Measurements from ENCODE around the gene WASHC2A.
"Not testable (repeated sequence)": the region's sequence is repeated elsewhere in the genome, so short reads cannot be mapped to it uniquely, and the experiment has no call there.

DNA sequence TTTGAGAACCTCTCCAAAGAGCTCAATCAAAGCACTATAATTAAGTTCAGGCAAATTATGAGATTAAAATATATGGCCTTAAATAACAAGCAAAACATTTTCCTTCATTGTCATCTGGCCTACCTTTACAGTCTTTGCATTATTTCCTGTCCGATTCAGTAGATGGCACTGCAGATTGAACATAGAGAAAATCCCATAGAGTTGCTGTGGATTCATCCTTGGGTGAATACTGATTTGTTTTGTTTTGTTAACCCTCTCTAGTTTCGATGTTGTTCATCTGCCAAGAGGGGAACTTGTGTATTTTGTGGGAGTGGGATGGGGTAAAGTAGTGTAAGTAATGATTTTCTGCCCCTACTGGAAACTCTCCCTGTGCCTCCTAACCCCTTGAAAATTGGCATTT lies 97.3 kb downstream of the WASHC2A start:
- TF ChIP-seq, protein P1, sequence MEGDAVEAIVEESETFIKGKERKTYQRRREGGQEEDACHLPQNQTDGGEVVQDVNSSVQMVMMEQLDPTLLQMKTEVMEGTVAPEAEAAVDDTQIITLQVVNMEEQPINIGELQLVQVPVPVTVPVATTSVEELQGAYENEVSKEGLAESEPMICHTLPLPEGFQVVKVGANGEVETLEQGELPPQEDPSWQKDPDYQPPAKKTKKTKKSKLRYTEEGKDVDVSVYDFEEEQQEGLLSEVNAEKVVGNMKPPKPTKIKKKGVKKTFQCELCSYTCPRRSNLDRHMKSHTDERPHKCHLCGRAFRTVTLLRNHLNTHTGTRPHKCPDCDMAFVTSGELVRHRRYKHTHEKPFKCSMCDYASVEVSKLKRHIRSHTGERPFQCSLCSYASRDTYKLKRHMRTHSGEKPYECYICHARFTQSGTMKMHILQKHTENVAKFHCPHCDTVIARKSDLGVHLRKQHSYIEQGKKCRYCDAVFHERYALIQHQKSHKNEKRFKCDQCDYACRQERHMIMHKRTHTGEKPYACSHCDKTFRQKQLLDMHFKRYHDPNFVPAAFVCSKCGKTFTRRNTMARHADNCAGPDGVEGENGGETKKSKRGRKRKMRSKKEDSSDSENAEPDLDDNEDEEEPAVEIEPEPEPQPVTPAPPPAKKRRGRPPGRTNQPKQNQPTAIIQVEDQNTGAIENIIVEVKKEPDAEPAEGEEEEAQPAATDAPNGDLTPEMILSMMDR (conservative IDR thresholded peaks at IDR 0.05; ENCODE audit: low read depth, low read length), result not testable (repeated sequence)
- TF ChIP-seq RAD21 (IDR thresholded peaks at IDR 0.05; ENCODE audit: low read length); POLR2A (IDR thresholded peaks at IDR 0.05; ENCODE audit: low read depth, low read length); CEBPB (IDR thresholded peaks at IDR 0.05; ENCODE audit: low read depth, low read length); BHLHE40 (IDR thresholded peaks at IDR 0.05; ENCODE audit: low read depth, low read length); MXI1 (IDR thresholded peaks at IDR 0.05; ENCODE audit: borderline replicate concordance, low read depth, low read length); MAFK (IDR thresholded peaks at IDR 0.05; ENCODE audit: low read depth, low read length); RCOR1 (IDR thresholded peaks at IDR 0.05; ENCODE audit: insufficient replicate concordance, low read length); RFX5 (IDR thresholded peaks at IDR 0.05; ENCODE audit: low read depth, low read length); NFE2L2 (IDR thresholded peaks at IDR 0.05; ENCODE audit: low read depth, low read length); FOS (IDR thresholded peaks at IDR 0.05; ENCODE audit: low read depth, low read length); SMC3 (IDR thresholded peaks at IDR 0.05; ENCODE audit: low read depth, low read length): not testable (repeated sequence)
- TF ChIP-seq, protein P2, sequence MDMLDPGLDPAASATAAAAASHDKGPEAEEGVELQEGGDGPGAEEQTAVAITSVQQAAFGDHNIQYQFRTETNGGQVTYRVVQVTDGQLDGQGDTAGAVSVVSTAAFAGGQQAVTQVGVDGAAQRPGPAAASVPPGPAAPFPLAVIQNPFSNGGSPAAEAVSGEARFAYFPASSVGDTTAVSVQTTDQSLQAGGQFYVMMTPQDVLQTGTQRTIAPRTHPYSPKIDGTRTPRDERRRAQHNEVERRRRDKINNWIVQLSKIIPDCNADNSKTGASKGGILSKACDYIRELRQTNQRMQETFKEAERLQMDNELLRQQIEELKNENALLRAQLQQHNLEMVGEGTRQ (IDR thresholded peaks at IDR 0.05; ENCODE audit: low read depth, low read length), result not testable (repeated sequence)
- TF ChIP-seq, protein P3, sequence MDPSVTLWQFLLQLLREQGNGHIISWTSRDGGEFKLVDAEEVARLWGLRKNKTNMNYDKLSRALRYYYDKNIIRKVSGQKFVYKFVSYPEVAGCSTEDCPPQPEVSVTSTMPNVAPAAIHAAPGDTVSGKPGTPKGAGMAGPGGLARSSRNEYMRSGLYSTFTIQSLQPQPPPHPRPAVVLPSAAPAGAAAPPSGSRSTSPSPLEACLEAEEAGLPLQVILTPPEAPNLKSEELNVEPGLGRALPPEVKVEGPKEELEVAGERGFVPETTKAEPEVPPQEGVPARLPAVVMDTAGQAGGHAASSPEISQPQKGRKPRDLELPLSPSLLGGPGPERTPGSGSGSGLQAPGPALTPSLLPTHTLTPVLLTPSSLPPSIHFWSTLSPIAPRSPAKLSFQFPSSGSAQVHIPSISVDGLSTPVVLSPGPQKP (IDR thresholded peaks at IDR 0.05; ENCODE audit: borderline replicate concordance, low read depth, low read length), result not testable (repeated sequence)
